HG03439 (cell line): Measurements from ENCODE around the gene C1QTNF9.
"Not testable (repeated sequence)": the region's sequence is repeated elsewhere in the genome, so short reads cannot be mapped to it uniquely, and the experiment has no call there.

Source experiments
- ATAC-seq: cut with Tn5 transposase; IDR thresholded peaks from one replicate; pipeline ENCODE4 v1.9.1; 2021; ENCODE audit warnings: mild to moderate bottlenecking, moderate library complexity; ENCODE audit not compliant: unreplicated experiment

Gene C1QTNF9

DNA sequence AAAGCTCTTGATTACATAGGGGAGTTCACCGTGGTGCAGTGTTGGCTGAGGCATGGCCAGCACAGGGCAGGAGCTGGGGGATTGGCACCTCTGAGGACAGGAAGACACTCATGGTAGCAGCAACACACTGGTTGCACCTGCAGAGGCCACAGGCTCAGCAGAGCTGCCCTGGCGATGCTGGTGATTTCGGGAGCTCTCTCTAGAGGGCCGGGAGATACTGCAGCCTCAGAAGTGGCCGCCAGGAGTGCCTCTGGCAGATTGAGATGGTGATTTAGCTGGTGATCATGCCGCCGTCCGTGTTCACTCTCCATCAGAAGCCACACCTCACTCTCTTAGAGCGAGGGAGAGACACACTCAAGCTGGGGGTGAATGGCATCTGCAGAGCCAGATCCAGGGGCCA is 49.9 kb downstream of the C1QTNF9 start:
- ATAC-seq, result not testable (repeated sequence)

GRCh38 chr13:24360106-24360505 is 50.7 kb downstream of the C1QTNF9 start:
- ATAC-seq, result no peak

GRCh38 chr13:24361113-24361512 is 51.7 kb downstream of the C1QTNF9 start:
- ATAC-seq, result no peak

DNA sequence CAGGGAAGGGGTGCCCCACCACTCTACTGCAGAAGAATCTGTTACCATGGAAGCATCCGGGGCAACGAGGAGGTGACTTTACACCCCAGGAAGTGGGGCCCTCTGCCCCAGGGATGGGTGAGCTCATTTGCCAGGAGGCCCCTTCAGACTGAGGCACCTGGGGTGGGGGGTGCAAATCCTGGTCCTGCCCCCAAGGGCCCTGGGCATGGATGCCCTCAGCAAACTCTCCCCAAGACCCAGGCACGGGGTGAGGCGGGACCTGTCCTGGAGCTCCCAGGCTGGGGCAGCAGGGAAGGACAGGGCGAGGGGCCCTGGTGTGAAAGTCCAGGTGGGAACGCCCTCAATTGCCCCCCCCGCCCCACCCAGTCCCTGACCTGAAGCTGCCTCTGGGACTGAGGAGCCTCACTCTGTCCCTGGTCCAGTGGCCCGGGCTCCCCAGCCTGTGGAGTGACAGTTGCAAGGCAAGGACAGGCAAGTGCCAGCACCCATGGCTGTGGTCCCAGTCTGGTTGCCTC is 52.5 kb downstream of the C1QTNF9 start:
- no peak for ATAC-seq

GRCh38 chr13:24362435-24362952 is 53.1 kb downstream of the C1QTNF9 start:
- no peak for ATAC-seq

- no peak for ATAC-seq
Measured at GRCh38 chr13:24365191-24365590, 55.8 kb downstream of the C1QTNF9 start.

DNA sequence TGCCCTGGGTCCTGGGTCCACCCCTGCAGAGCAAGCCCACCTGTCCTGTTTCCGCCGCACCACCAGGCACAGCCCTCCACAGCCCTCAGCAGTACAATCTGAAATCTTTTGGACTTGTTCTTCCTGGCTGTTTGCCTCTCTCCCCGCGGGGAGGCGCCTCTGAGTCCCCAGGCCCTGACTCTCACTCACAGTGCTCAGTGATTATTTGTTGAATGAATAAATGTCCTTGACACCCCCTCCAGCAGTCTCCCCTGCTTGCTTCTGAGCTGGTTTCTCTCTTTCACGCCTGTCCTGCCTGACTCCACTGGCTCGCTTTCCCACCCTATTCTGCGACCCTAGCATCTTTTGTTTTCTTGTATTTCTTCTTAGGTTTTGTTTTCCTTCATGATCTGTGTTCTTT is 56.9 kb downstream of the C1QTNF9 start:
- not testable (repeated sequence) for ATAC-seq

- ATAC-seq, result not testable (repeated sequence)
Measured at GRCh38 chr13:24371273-24371672, 61.9 kb downstream of the C1QTNF9 start.
